ENCODE measurements around the gene CRYBB1.

DNA sequence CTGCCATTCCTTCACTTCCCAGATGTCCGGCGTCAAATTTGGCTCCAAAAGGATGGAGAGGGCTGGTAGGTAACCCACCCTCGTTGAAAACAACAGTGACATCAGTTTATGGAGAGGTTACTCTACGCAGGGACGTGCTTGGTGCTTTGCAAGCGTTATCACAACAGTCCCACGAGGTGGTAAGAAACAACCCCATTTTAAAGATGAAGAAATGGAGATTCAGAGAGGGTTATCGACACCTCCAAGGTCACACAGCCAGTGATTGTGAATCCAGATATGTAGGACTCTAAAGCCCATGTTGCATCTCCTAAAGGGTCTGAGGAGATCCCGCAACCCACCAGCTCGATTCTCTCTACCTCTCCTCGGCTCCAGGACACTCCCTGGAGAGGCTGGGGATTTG, 40.3 kb upstream of the CRYBB1 start:
- TF ChIP-seq CTCF (IDR thresholded peaks at IDR 0.05) (no peak), EZH2 (IDR thresholded peaks at IDR 0.05; ENCODE audit: borderline replicate concordance, insufficient read depth, low read depth, low read length, poor library complexity, severe bottlenecking) (no peak)
